ENCODE results near the gene CRK.

Gene CRK

DNA sequence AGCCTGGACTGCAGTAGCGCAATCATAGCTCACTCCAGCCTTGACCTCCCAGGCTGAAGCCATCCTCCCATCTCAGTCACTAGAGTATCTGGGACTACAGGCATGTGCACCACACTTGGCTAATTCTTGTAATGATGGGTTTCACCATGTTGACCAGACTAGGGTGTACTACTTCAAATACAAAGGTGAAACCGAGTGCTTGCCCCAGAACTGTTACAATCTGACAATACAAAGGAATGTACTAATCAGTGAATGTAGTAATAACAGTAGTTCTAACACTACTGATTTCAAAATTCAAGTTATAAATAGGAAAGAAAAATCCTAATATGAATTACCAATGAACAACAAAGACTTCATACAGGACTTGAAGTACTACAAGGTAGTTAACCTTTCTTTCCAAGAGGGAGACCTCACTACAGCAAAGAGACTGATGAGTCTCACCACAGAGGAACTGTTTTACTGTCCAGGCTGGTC is 24.4 kb downstream of the CRK start:
- H3K79me2 ChIP-seq (ENCODE audit: low read length) = peaks cover 67% of the 10 kb centered on the region
- no peak overlapping the region for H3K4me2 ChIP-seq (ENCODE audit: low read depth, low read length)
- no peaks in the 10 kb centered on the region for H3K9me3 ChIP-seq (replicated peaks; ENCODE audit: insufficient read depth, low read length)
- TF ChIP-seq EZH2phosphoT487 (IDR thresholded peaks at IDR 0.05; ENCODE audit: low read length) (no peak), EZH2 (optimal IDR thresholded peaks at IDR 0.05; ENCODE audit: low read depth, low read length) (no peak)
- TF ChIP-seq, protein P1, sequence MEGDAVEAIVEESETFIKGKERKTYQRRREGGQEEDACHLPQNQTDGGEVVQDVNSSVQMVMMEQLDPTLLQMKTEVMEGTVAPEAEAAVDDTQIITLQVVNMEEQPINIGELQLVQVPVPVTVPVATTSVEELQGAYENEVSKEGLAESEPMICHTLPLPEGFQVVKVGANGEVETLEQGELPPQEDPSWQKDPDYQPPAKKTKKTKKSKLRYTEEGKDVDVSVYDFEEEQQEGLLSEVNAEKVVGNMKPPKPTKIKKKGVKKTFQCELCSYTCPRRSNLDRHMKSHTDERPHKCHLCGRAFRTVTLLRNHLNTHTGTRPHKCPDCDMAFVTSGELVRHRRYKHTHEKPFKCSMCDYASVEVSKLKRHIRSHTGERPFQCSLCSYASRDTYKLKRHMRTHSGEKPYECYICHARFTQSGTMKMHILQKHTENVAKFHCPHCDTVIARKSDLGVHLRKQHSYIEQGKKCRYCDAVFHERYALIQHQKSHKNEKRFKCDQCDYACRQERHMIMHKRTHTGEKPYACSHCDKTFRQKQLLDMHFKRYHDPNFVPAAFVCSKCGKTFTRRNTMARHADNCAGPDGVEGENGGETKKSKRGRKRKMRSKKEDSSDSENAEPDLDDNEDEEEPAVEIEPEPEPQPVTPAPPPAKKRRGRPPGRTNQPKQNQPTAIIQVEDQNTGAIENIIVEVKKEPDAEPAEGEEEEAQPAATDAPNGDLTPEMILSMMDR (IDR thresholded peaks at IDR 0.05; ENCODE audit: low read length) = no peak
- DNase-seq = no peak
- H3K4me1 ChIP-seq (ENCODE audit: low read length) = peaks cover 19% of the 10 kb centered on the region
- no peaks in the 10 kb centered on the region for H3K9me2 ChIP-seq (replicated peaks; ENCODE audit: insufficient read depth, low read length)
- H4K20me1 ChIP-seq (ENCODE audit: insufficient read depth, low read length) = no peaks in the 10 kb centered on the region
- H3K36me3 ChIP-seq (replicated peaks; ENCODE audit: insufficient read depth, low read length) = no peaks in the 10 kb centered on the region
- H3F3A ChIP-seq (ENCODE audit: insufficient read depth, low read length) = peaks cover 14% of the 10 kb centered on the region; the same call in 1 of the 2 replicates
- H3K27me3 ChIP-seq (replicated peaks; ENCODE audit: insufficient read depth, low read length) = no peaks in the 10 kb centered on the region
- H2AFZ ChIP-seq (ENCODE audit: low read length) = no peak overlapping the region
- H3K27ac ChIP-seq (ENCODE audit: low read length) = no peak overlapping the region
- no peak overlapping the region for H3K4me3 ChIP-seq (ENCODE audit: low read length)
- no peak overlapping the region for H3K9ac ChIP-seq (ENCODE audit: low read length)

DNA sequence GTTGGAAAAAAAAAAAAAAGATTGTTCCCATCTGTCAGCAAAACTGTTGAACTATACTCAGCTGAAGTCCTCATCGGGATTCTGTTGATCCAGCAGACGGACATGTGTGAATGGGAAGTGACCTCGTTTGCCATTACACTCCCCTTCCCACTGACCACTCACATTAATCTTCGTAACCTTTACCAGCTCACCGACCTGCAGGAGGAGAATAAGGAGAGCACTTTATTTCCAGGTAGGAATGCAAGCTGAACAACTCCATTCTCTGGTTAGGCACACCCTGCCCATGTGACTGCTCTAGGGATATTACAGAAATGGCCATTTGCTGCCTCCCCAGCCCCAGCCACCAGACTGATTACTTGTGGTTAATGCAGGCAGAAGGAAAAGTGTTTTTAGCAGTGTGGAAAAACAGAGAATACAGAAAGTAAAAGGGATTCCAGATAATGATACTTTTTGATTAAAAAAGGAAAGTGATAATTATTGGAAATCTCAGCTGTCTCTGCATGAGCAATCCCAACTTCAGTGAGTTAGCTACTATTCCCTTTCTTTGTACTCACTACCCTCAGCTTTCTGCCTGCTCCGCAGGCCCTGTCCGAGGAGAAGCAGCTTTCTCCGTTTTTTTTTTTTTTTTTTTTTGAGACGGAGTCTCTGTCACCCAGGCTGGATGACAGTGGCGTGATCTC is 32.4 kb downstream of the CRK start:
- TF ChIP-seq EZH2phosphoT487 (IDR thresholded peaks at IDR 0.05; ENCODE audit: low read length) (no peak), EZH2 (optimal IDR thresholded peaks at IDR 0.05; ENCODE audit: low read depth, low read length) (no peak)
- TF ChIP-seq, protein P1 (IDR thresholded peaks at IDR 0.05; ENCODE audit: low read length) = no peak
- Histone ChIP-seq H3K27ac (ENCODE audit: low read length) (no peak overlapping the region), H3K9me3 (replicated peaks; ENCODE audit: insufficient read depth, low read length) (no peaks in the 10 kb centered on the region), H3F3A (ENCODE audit: insufficient read depth, low read length) (no peaks in the 10 kb centered on the region), H3K79me2 (ENCODE audit: low read length) (peaks cover 26% of the 10 kb centered on the region), H4K20me1 (ENCODE audit: insufficient read depth, low read length) (no peaks in the 10 kb centered on the region), H3K4me1 (ENCODE audit: low read length) (no peaks in the 10 kb centered on the region), H3K36me3 (replicated peaks; ENCODE audit: insufficient read depth, low read length) (0 out of 2 replicates have a peak, but pooled peaks cover 3% of the 10 kb centered on the region), H2AFZ (ENCODE audit: low read length) (no peak overlapping the region), H3K9ac (ENCODE audit: low read length) (no peak overlapping the region), H3K4me2 (ENCODE audit: low read depth, low read length) (no peak overlapping the region), H3K4me3 (ENCODE audit: low read length) (no peak overlapping the region), H3K9me2 (replicated peaks; ENCODE audit: insufficient read depth, low read length) (no peaks in the 10 kb centered on the region), H3K27me3 (replicated peaks; ENCODE audit: insufficient read depth, low read length) (no peaks in the 10 kb centered on the region)
- DNase-seq = no peak

DNA sequence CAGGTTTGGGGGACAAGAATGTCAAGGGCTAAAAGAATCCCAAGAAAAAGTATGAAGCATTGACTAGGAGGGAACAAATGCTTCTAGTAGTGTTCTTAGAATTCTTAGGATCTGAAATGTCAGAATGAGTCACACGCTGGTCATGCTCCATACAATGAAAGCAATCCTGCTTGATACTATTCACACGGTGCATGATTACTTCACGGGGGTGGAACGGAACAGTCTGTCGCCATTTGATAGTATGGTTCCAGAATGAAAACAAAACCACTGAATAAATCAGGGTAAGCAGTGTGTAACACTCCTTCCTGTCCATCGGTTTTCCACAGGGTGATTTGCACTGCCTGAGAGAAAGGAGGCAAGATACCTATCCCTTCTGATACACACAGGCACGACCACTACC is 33.1 kb downstream of the CRK start:
- no peak overlapping the region for H2AFZ ChIP-seq (ENCODE audit: low read length)
- no peaks in the 10 kb centered on the region for H3K9me2 ChIP-seq (replicated peaks; ENCODE audit: insufficient read depth, low read length)
- H3K79me2 ChIP-seq (ENCODE audit: low read length) = peaks cover 26% of the 10 kb centered on the region
- H3K4me2 ChIP-seq (ENCODE audit: low read depth, low read length) = no peak overlapping the region
- DNase-seq = no peak
- H3K4me1 ChIP-seq (ENCODE audit: low read length) = no peaks in the 10 kb centered on the region
- no peaks in the 10 kb centered on the region for H3K9me3 ChIP-seq (replicated peaks; ENCODE audit: insufficient read depth, low read length)
- H3K27ac ChIP-seq (ENCODE audit: low read length) = no peak overlapping the region
- no peak overlapping the region for H3K9ac ChIP-seq (ENCODE audit: low read length)
- TF ChIP-seq, protein P1 (IDR thresholded peaks at IDR 0.05; ENCODE audit: low read length) = no peak
- no peak for TF ChIP-seq EZH2phosphoT487 (IDR thresholded peaks at IDR 0.05; ENCODE audit: low read length)
- no peak for TF ChIP-seq EZH2 (optimal IDR thresholded peaks at IDR 0.05; ENCODE audit: low read depth, low read length)
- no peaks in the 10 kb centered on the region for H3K27me3 ChIP-seq (replicated peaks; ENCODE audit: insufficient read depth, low read length)
- H3K36me3 ChIP-seq (replicated peaks; ENCODE audit: insufficient read depth, low read length) = 0 out of 2 replicates have a peak, but pooled peaks cover 3% of the 10 kb centered on the region
- no peaks in the 10 kb centered on the region for H3F3A ChIP-seq (ENCODE audit: insufficient read depth, low read length)
- H3K4me3 ChIP-seq (ENCODE audit: low read length) = no peak overlapping the region
- no peaks in the 10 kb centered on the region for H4K20me1 ChIP-seq (ENCODE audit: insufficient read depth, low read length)

Measured in MM.1S (cell line).